SHP77 treated with DMSO at 0.1 percent for 48 hours (cell line): ENCODE measurements around the gene ATP2B2.

Experiments
- DNase-seq: peaks from one replicate; lab custom pipeline; 2025; lab: John Stamatoyannopoulos, UW

Gene ATP2B2

GRCh38 chr3:10400050-10400748, 105.2 kb downstream of the ATP2B2 start:
- DNase-seq: no peak

GRCh38 chr3:10399634-10400033, 105.8 kb downstream of the ATP2B2 start:
- no peak for DNase-seq

GRCh38 chr3:10398341-10398740, 107.0 kb downstream of the ATP2B2 start:
- DNase-seq: no peak

GRCh38 chr3:10397879-10398278, 107.5 kb downstream of the ATP2B2 start:
- DNase-seq: no peak

- no peak for DNase-seq
These were observed 108.5 kb downstream of the ATP2B2 start for GRCh38 chr3:10396931-10397330.

GRCh38 chr3:10396083-10396482, 109.3 kb downstream of the ATP2B2 start:
- DNase-seq: no peak

- no peak for DNase-seq
These were observed 109.7 kb downstream of the ATP2B2 start for GRCh38 chr3:10395671-10396070.

- no peak for DNase-seq
These were observed 110.2 kb downstream of the ATP2B2 start for GRCh38 chr3:10395196-10395595.

- DNase-seq: no peak
These were observed 110.8 kb downstream of the ATP2B2 start for GRCh38 chr3:10394491-10395025.

GRCh38 chr3:10393514-10393913, 111.9 kb downstream of the ATP2B2 start:
- no peak for DNase-seq

- DNase-seq: no peak
These were observed 112.4 kb downstream of the ATP2B2 start for GRCh38 chr3:10392906-10393461.

- no peak for DNase-seq
These were observed 113.1 kb downstream of the ATP2B2 start for GRCh38 chr3:10392244-10392643.

- no peak for DNase-seq
These were observed 114.0 kb downstream of the ATP2B2 start for GRCh38 chr3:10391391-10391790.

- DNase-seq: no peak
These were observed 114.6 kb downstream of the ATP2B2 start for GRCh38 chr3:10390641-10391373.

- no peak for DNase-seq
These were observed 115.4 kb downstream of the ATP2B2 start for GRCh38 chr3:10389995-10390394.

GRCh38 chr3:10389339-10389738, 116.0 kb downstream of the ATP2B2 start:
- no peak for DNase-seq

GRCh38 chr3:10387881-10388609, 117.3 kb downstream of the ATP2B2 start:
- DNase-seq: no peak

- no peak for DNase-seq
These were observed 119.3 kb downstream of the ATP2B2 start for GRCh38 chr3:10386121-10386520.

GRCh38 chr3:10384541-10385360, 120.6 kb downstream of the ATP2B2 start:
- no peak for DNase-seq

GRCh38 chr3:10383850-10384248, 121.5 kb downstream of the ATP2B2 start:
- no peak for DNase-seq
